LNCaP clone FGC (cell line): Measurements from ENCODE around the gene EIF5A.
A peak's percentile ranks its signal among the peaks of the same experiment; 100 is the strongest.

Source experiments
- DNase-seq: peaks from one replicate; pipeline ENCODE4 v3.0.0-alpha.2; 2011; ENCODE audit warnings: low read depth
- H3K4me3 ChIP-seq: 2 replicates; pipeline ENCODE4 v1.5.1; 2011; ENCODE audit warnings: mild to moderate bottlenecking, low read depth, low read length, control low read depth
- CTCF ChIP-seq: IDR thresholded peaks from 2 replicates; pipeline ENCODE4 v1.5.1; 2012; ENCODE audit warnings: mild to moderate bottlenecking; ENCODE audit not compliant: control insufficient read depth, insufficient read depth; ENCODE audit errors: extremely low read depth

EIF5A gene

GRCh38 chr17:7327501-7327900 lies 20.1 kb downstream of the EIF5A start:
- DNase-seq = no peak
- no peak for TF ChIP-seq CTCF
- peak overlapping the region; percentile 82; the same call in 1 of the 2 replicates for H3K4me3 ChIP-seq

GRCh38 chr17:7328009-7328408 lies 20.6 kb downstream of the EIF5A start:
- DNase-seq = no peak
- no peak for TF ChIP-seq CTCF
- H3K4me3 ChIP-seq = peak overlapping the region; percentile 82

GRCh38 chr17:7328840-7329373 lies 21.5 kb downstream of the EIF5A start, which contains the start of gene NEURL4:
NEURL4 (minus strand) TSS chr17:7329335; CDS start chr17:7329312, 23 bp downstream.
- no peak for TF ChIP-seq CTCF
- no peak for DNase-seq
- H3K4me3 ChIP-seq = peak within 1 kb of the TSS; percentile 82

- peak; percentile 97 for DNase-seq
- TF ChIP-seq CTCF = no peak
- peak overlapping the region; percentile 82 for H3K4me3 ChIP-seq
Measured at GRCh38 chr17:7329374-7329996, 22.1 kb downstream of the EIF5A start.

GRCh38 chr17:7329997-7330637 lies 22.7 kb downstream of the EIF5A start:
- DNase-seq = no peak
- TF ChIP-seq CTCF = no peak
- peak overlapping the region; percentile 82 for H3K4me3 ChIP-seq

GRCh38 chr17:7330638-7331015 lies 23.2 kb downstream of the EIF5A start:
- DNase-seq = no peak
- H3K4me3 ChIP-seq = peak overlapping the region; percentile 82
- no peak for TF ChIP-seq CTCF
